GM23248 (cell line): ENCODE data around the gene GDI1.

Experiments
- EZH2 ChIP-seq: fragments of 200-600 bp; sonication (generic); IDR thresholded peaks from 2 replicates; pipeline ENCODE4 v1.6.1; 2018; ENCODE audit warnings: antibody characterized with exemption, mild to moderate bottlenecking; ENCODE audit not compliant: insufficient read depth, poor library complexity, severe bottlenecking
- EZH2phosphoT487 ChIP-seq: fragments of 200-600 bp; sonication (generic); IDR thresholded peaks from 2 replicates; pipeline ENCODE4 v1.6.1; 2018; ENCODE audit warnings: antibody characterized with exemption, moderate library complexity, mild to moderate bottlenecking, low read depth; ENCODE audit not compliant: insufficient read depth

DNA sequence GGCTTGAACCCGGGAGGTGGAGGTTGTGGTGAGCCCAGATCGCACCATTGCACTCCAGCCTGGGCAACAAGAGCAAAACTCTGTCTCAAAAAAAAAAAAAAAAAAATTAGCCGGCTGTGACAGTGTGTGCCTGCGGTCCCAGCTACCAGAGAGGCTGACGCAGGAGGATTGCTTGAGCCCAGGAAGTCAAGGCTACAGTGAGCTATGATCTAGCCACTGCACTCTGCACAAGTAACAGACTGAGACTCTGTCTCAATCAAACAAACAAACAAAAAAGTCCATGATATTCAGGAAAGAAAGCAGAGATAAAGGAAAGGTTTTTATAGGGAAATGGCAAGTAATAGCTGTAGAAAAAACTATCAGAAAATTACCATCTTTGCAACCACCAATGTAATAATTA, 44.2 kb downstream of the GDI1 start:
- TF ChIP-seq EZH2phosphoT487 (no peak), EZH2 (no peak)
